HCT116 (cell line): Measurements from ENCODE around the gene MED27. TPM values are rescaled to one million over a fixed set of nuclear protein-coding genes. Genes with fewer than 3 reads are reported as not detected.

Experiments used
- ATAC-seq: fragments of 200-7000 bp; cut with Tn5 transposase; 2 replicates; pipeline ENCODE4 v1.9.1; 2020; ENCODE audit warnings: mild to moderate bottlenecking, moderate library complexity
- BruUV-seq: library from RNA; stranded (reverse); fragments of 400-500 nt; replicated peaks from 2 replicates; lab custom pipeline; 2021; lab: Mats Ljungman, UMichigan
- CTCF ChIA-PET: fragments of 300-600 bp; sonication (Branson Sonifier 250); formaldehyde crosslinking; loops from one replicate; lab custom pipeline; 2021; ENCODE audit warnings: antibody characterized with exemption; lab: Charles Lee
- POLR2A ChIA-PET: fragments of 300-600, 350-600 bp; sonication (Branson Sonifier 250); formaldehyde crosslinking; loops from one replicate; lab custom pipeline; 2021; ENCODE audit warnings: antibody characterized with exemption; lab: Charles Lee
- RAD21 ChIA-PET, 2 experiments: fragments of 300-600 bp; sonication (Branson Sonifier 250); formaldehyde crosslinking; loops; one replicate each; lab custom pipeline; 2023; ENCODE audit warnings: low total read pairs in 2 of 2; ENCODE audit not compliant: uncharacterized antibody in 2 of 2, unreplicated experiment in 2 of 2, low non-redundant PET in 1 of 2; lab: Charles Lee
- DNase-seq: peaks from one replicate; pipeline ENCODE4 v3.0.0-alpha.2; 2010; ENCODE audit warnings: low read depth, low spot score
- H2AFZ ChIP-seq: fragments of 200-600 bp; shearing (Covaris generic), sonication (generic); 2 replicates; pipeline ENCODE4 v1.6.1; 2017; ENCODE audit warnings: low read depth, mixed run types, mixed read lengths, antibody characterized with exemption, low read length; ENCODE audit not compliant: poor library complexity, severe bottlenecking
- H3K27ac ChIP-seq: 2 replicates; pipeline ENCODE4 v1.5.1; 2012; ENCODE audit warnings: low read depth, low read length
- H3K27me3 ChIP-seq: fragments of 200-600 bp; sonication (generic); 2 replicates; pipeline ENCODE4 v1.6.1; 2016; ENCODE audit warnings: mixed run types, low read length, mixed read lengths; ENCODE audit not compliant: insufficient read depth
- H3K36me3 ChIP-seq, 2 experiments: fragments of 200-500 bp in 1 of 2; fragments of 200-600 bp in 1 of 2; sonication (Bioruptor generic) in 1 of 2; sonication (generic) in 1 of 2; 2 replicates each; pipeline versions ENCODE4 v1.5.1 to v1.6.1; 2014 to 2016; ENCODE audit warnings: low read length in 2 of 2, inconsistent platforms in 1 of 2, mixed read lengths in 1 of 2, mixed run types in 1 of 2; ENCODE audit not compliant: insufficient read depth in 2 of 2, control insufficient read depth in 1 of 2
- H3K4me1 ChIP-seq, 2 experiments: fragments of 200-600 bp in 1 of 2; sonication (generic) in 1 of 2; 2 replicates each; pipeline versions ENCODE4 v1.5.1 to v1.6.1; 2012 to 2017; ENCODE audit warnings: low read length in 2 of 2, inconsistent platforms in 1 of 2, mild to moderate bottlenecking in 1 of 2, mixed read lengths in 1 of 2, mixed run types in 1 of 2, moderate library complexity in 1 of 2; ENCODE audit not compliant: insufficient read depth in 2 of 2, control insufficient read depth in 1 of 2
- H3K4me2 ChIP-seq: fragments of 200-600 bp; sonication (generic); 2 replicates; pipeline ENCODE4 v1.6.1; 2017; ENCODE audit warnings: mixed run types, low read length, mixed read lengths
- H3K4me3 ChIP-seq, 2 experiments: fragments of 200-600 bp in 1 of 2; sonication (generic) in 1 of 2; replicated peaks in 1 of 2; 2 replicates each; pipeline ENCODE4 v1.5.1; 2011 to 2016; ENCODE audit warnings: low read length in 2 of 2, control low read depth in 1 of 2, low read depth in 1 of 2, mild to moderate bottlenecking in 1 of 2, mixed read lengths in 1 of 2, mixed run types in 1 of 2
- H3K79me2 ChIP-seq: fragments of 200-600 bp; sonication (generic); 2 replicates; pipeline ENCODE4 v1.6.1; 2017; ENCODE audit warnings: mild to moderate bottlenecking, mixed run types, low read length, moderate library complexity, mixed read lengths; ENCODE audit not compliant: insufficient read depth
- H3K9ac ChIP-seq: fragments of 200-600 bp; sonication (generic); 2 replicates; pipeline ENCODE4 v1.6.1; 2016; ENCODE audit warnings: low read length, mixed read lengths
- H3K9me2 ChIP-seq: fragments of 200-600 bp; sonication (generic), shearing (Covaris generic); 2 replicates; pipeline ENCODE4 v1.6.1; 2017; ENCODE audit warnings: mixed run types, mild to moderate bottlenecking, moderate library complexity; ENCODE audit not compliant: insufficient read depth
- H3K9me3 ChIP-seq, 2 experiments: fragments of 200-500 bp in 1 of 2; fragments of 200-600 bp in 1 of 2; sonication (Bioruptor generic) in 1 of 2; sonication (generic) in 1 of 2; 2 replicates each; pipeline ENCODE4 v1.6.1; 2014 to 2017; ENCODE audit warnings: low read length in 2 of 2, mixed read lengths in 2 of 2, inconsistent platforms in 1 of 2, low read depth in 1 of 2, mild to moderate bottlenecking in 1 of 2, mixed run types in 1 of 2, moderate library complexity in 1 of 2; ENCODE audit not compliant: control insufficient read depth in 1 of 2, insufficient read depth in 1 of 2
- H4K20me1 ChIP-seq: fragments of 200-600 bp; sonication (generic), shearing (Covaris generic); 2 replicates; pipeline ENCODE4 v1.6.1; 2017; ENCODE audit warnings: mixed run types, mild to moderate bottlenecking, moderate library complexity; ENCODE audit not compliant: insufficient read depth
- ATF3 ChIP-seq: IDR thresholded peaks from 2 replicates; pipeline ENCODE4 v1.6.1; 2012
- EGR1 ChIP-seq: IDR thresholded peaks from 2 replicates; pipeline ENCODE4 v1.6.1; 2012; ENCODE audit warnings: low read depth
- EZH2 ChIP-seq: fragments of 200-600 bp; sonication (generic); IDR thresholded peaks from 2 replicates; pipeline ENCODE4 v1.6.1; 2017; ENCODE audit warnings: antibody characterized with exemption, mixed run types
- EZH2phosphoT487 ChIP-seq: fragments of 200-600 bp; IDR thresholded peaks from 2 replicates; pipeline ENCODE4 v1.6.1; 2018; ENCODE audit warnings: antibody characterized with exemption, borderline replicate concordance
- FOSL1 ChIP-seq: IDR thresholded peaks from 2 replicates; pipeline ENCODE4 v1.6.1; 2012; ENCODE audit warnings: low read depth
- POLR2A ChIP-seq: IDR thresholded peaks from 2 replicates; pipeline ENCODE4 v1.7.0; 2011; ENCODE audit warnings: borderline replicate concordance; ENCODE audit not compliant: insufficient read depth, insufficient read length; ENCODE audit errors: extremely low read depth
- POLR2AphosphoS5 ChIP-seq: IDR thresholded peaks from 2 replicates; pipeline ENCODE4 v1.6.1; 2011; ENCODE audit warnings: mild to moderate bottlenecking, low read depth, low read length, moderate library complexity
- SIN3A ChIP-seq: IDR thresholded peaks from 2 replicates; pipeline ENCODE4 v1.6.1; 2012; ENCODE audit warnings: low read depth
- TCF7L2 ChIP-seq: IDR thresholded peaks from 2 replicates; pipeline ENCODE4 v1.7.0; 2011; ENCODE audit warnings: borderline replicate concordance, inconsistent platforms; ENCODE audit not compliant: insufficient read depth, insufficient read length; ENCODE audit errors: extremely low read depth
- YY1 ChIP-seq: IDR thresholded peaks from 2 replicates; pipeline ENCODE4 v1.6.1; 2011; ENCODE audit warnings: low read length, low read depth, moderate library complexity, mild to moderate bottlenecking; ENCODE audit not compliant: insufficient replicate concordance; ENCODE audit errors: extremely low read depth
- ZBTB33 ChIP-seq: IDR thresholded peaks from 2 replicates; pipeline ENCODE4 v1.6.1; 2011; ENCODE audit warnings: mild to moderate bottlenecking, low read length, moderate library complexity; ENCODE audit not compliant: insufficient replicate concordance; ENCODE audit errors: extremely low read depth
- ZFX ChIP-seq: fragments of 450-650 bp; IDR thresholded peaks from 2 replicates; pipeline ENCODE4 v1.6.1; 2017
- intact Hi-C: fragments of 100-400 bp; cut with micrococcal nuclease; formaldehyde crosslinking; loops from 2 replicates; pipeline ENCODE4 v1.10.0; 2022
- total RNA-seq: library from RNA; stranded (reverse); gene quantifications from one replicate; pipeline ENCODE4 v1.2.1, GENCODE V29; 2021; ENCODE audit not compliant: unreplicated experiment

Gene MED27
- total RNA-seq, 1 experiment from 2014 or later, result 26.9 TPM

- Histone ChIP-seq H3K9ac (no peak overlapping the region), H3K27ac (no peak overlapping the region), H3K4me1 (no peaks in the 10 kb centered on the region), H3K36me3 (no peaks in the 10 kb centered on the region), H4K20me1 (no peaks in the 10 kb centered on the region), H3K9me2 (no peaks in the 10 kb centered on the region), H3K4me2 (no peak overlapping the region), H2AFZ (no peak overlapping the region), H3K4me3 (no peak overlapping the region), H3K79me2 (no peaks in the 10 kb centered on the region; the same call in 1 of the 2 replicates), H3K9me3 (no peaks in the 10 kb centered on the region), H3K27me3 (no peaks in the 10 kb centered on the region)
- ChIA-PET CTCF (no interaction called here), RAD21 (no interaction called here), POLR2A (no interaction called here)
- ATAC-seq (no peak), DNase-seq (no peak)
- intact Hi-C loops, result no loop called here
- no peak for TF ChIP-seq EZH2phosphoT487
- no peak for TF ChIP-seq ATF3
- TF ChIP-seq ZBTB33, result no peak
- no peak for TF ChIP-seq YY1
- no peak for TF ChIP-seq TCF7L2
- TF ChIP-seq EZH2, result no peak
- TF ChIP-seq POLR2A, result no peak
- TF ChIP-seq ZFX, result no peak
- TF ChIP-seq SIN3A, result no peak
- no peak for TF ChIP-seq FOSL1
- TF ChIP-seq POLR2AphosphoS5, result no peak
- no peak for TF ChIP-seq EGR1
- no TSS peak for BruUV-seq
Observed at GRCh38 chr9:131968632-131969031, 111.0 kb downstream of the MED27 start.
